ENCODE results near the gene SLC44A5.
"Not testable (repeated sequence)": the region's sequence is repeated elsewhere in the genome, so short reads cannot be mapped to it uniquely, and the experiment has no call there.

DNA sequence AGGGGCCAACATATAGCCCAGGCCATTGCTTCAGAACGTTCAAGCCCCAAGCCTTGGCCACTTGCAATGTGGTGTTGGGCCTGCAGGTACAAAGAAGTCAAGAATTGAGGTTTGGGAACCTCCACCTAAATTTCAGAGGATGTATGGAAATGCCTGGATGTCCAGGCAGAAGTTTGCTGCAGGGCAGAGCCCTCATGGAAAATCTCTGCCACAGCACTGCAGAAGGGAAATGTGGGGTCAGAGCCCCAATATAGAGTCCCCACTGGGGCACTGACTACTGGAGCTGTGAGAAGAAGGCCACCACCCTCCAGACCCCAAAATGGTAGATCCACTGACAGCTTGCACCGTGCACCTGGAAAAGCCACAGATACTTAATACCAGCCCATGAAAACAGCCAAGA is 36.3 kb upstream of the SLC44A5 start:
- TF ChIP-seq CTCF (IDR thresholded peaks at IDR 0.05 in 4 of 5, conservative IDR thresholded peaks at IDR 0.05 in 1 of 5); POLR2A (IDR thresholded peaks at IDR 0.05): not testable (repeated sequence)
